ENCODE measurements around the gene DDX1.

The DDX1 gene

GRCh38 chr2:15630121-15630977 lies 38.7 kb downstream of the DDX1 start:
- no peak for DNase-seq (ENCODE audit: low spot score)

- DNase-seq (ENCODE audit: low spot score): no peak
These were observed 39.5 kb downstream of the DDX1 start for GRCh38 chr2:15630978-15631719.

- no peak for DNase-seq (ENCODE audit: low spot score)
These were observed 40.2 kb downstream of the DDX1 start for GRCh38 chr2:15631883-15632282.

GRCh38 chr2:15633043-15633970 lies 41.6 kb downstream of the DDX1 start:
- no peak for DNase-seq (ENCODE audit: low spot score)

GRCh38 chr2:15633971-15634346 lies 42.3 kb downstream of the DDX1 start:
- DNase-seq (ENCODE audit: low spot score): no peak

- no peak for DNase-seq (ENCODE audit: low spot score)
These were observed 43.3 kb downstream of the DDX1 start for GRCh38 chr2:15634846-15635490.

GRCh38 chr2:15636972-15637785 lies 45.5 kb downstream of the DDX1 start:
- peak; percentile 31 for DNase-seq (ENCODE audit: low spot score)

GRCh38 chr2:15638720-15639119 lies 47.1 kb downstream of the DDX1 start:
- no peak for DNase-seq (ENCODE audit: low spot score)

GRCh38 chr2:15639323-15640251 lies 47.9 kb downstream of the DDX1 start:
- no peak for DNase-seq (ENCODE audit: low spot score)

- DNase-seq (ENCODE audit: low spot score): no peak
These were observed 48.6 kb downstream of the DDX1 start for GRCh38 chr2:15640261-15640711.

GRCh38 chr2:15640784-15641183 lies 49.1 kb downstream of the DDX1 start:
- no peak for DNase-seq (ENCODE audit: low spot score)

GRCh38 chr2:15641530-15641982 lies 49.9 kb downstream of the DDX1 start:
- no peak for DNase-seq (ENCODE audit: low spot score)

- DNase-seq (ENCODE audit: low spot score): no peak
These were observed 50.5 kb downstream of the DDX1 start for GRCh38 chr2:15642011-15642814.

- DNase-seq (ENCODE audit: low spot score): no peak
These were observed 51.3 kb downstream of the DDX1 start for GRCh38 chr2:15642815-15643500.

- no peak for DNase-seq (ENCODE audit: low spot score)
These were observed 52.3 kb downstream of the DDX1 start for GRCh38 chr2:15643791-15644585.

GRCh38 chr2:15645300-15645699 lies 53.6 kb downstream of the DDX1 start:
- DNase-seq (ENCODE audit: low spot score): no peak

- DNase-seq (ENCODE audit: low spot score): no peak
These were observed 54.2 kb downstream of the DDX1 start for GRCh38 chr2:15645720-15646385.

All from LoVo (cell line).